Measurements from ENCODE around the gene PIM1. TPM values are rescaled to one million over a fixed set of nuclear protein-coding genes. Genes with fewer than 3 reads are reported as not detected.

The PIM1 gene
- total and polyA plus RNA-seq, 10 of the 15 experiments (the other 5 are each of a cell fraction or from before 2014, with no cell fraction given): 0.66 to 33.9 (median 10.2) TPM

DNA sequence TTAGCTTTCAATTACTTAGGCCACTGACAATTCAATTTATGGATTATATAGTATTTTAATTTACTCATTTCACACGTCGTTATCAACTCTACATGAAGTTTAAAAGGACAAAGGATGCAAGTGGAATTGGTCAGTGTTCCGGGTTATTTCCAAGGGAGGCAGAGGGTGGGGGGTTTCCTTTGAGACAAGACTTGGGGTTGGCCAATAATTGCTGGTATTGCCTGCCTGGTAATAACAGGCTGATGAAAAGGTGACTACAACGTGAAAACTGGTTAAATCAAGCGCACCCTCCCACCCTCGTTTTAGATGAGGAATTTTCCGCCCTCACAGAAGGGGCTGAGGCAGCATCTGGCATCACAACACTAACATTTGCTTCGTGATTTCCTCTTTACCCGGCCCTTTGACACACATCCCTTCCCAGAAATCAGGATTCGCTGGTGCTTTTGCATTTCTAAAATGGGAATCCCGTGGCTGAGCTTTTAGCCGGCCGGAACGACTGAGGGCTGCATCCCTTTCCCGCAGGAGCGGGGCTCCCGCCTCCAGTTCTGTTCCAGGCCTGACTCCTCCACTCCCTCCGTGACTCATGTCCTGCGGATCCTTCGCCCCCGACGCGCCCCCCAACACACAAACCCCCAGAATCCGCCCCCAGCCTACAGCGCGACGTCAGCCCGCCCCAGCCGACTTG lies 999 bp upstream of the PIM1 start:
- peak overlapping the region; percentile 38 for H3K4me2 ChIP-seq (ENCODE audit: control insufficient read depth, insufficient read depth)
- TSS peak; percentile 79 for BruUV-seq (replicated peaks)
- H3K4me3 ChIP-seq: peak overlapping the region; percentile 65
- no peaks in the 10 kb centered on the region for H3K27me3 ChIP-seq (replicated peaks in 1 of 2; ENCODE audit: control insufficient read depth in 2 of 2, insufficient read depth in 2 of 2, low read length in 1 of 2)
- H3K9me3 ChIP-seq (replicated peaks; ENCODE audit: control insufficient read depth, insufficient read depth, low read length): no peaks in the 10 kb centered on the region
- CTCF ChIA-PET: interaction anchor here (0.6 to 6.0 kb wide), 7 partner anchors 10 to 386 kb away, joined by 3 to 110 read pairs (median 4); no protein-coding TSS in a partner anchor
- TF ChIP-seq, protein P1, sequence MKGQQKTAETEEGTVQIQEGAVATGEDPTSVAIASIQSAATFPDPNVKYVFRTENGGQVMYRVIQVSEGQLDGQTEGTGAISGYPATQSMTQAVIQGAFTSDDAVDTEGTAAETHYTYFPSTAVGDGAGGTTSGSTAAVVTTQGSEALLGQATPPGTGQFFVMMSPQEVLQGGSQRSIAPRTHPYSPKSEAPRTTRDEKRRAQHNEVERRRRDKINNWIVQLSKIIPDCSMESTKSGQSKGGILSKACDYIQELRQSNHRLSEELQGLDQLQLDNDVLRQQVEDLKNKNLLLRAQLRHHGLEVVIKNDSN (IDR thresholded peaks at IDR 0.05; ENCODE audit: borderline replicate concordance, extremely low read length, insufficient read depth, low read depth, low read length): no peak
- TF ChIP-seq TCF3 (IDR thresholded peaks at IDR 0.05; ENCODE audit: borderline replicate concordance, insufficient read depth, low read depth, low read length) (no peak), CREM (IDR thresholded peaks at IDR 0.05; ENCODE audit: low read depth) (no peak), ZZZ3 (IDR thresholded peaks at IDR 0.05; ENCODE audit: control insufficient read depth, insufficient read length, low read depth) (no peak), IKZF2 (IDR thresholded peaks at IDR 0.05) (peak; percentile 56 to 59; a peak in 1 of 4 replicates), RUNX3 (IDR thresholded peaks at IDR 0.05; ENCODE audit: low read length) (0 out of 2 replicates have a peak, but pooled peaks have one; percentile 2), DPF2 (IDR thresholded peaks at IDR 0.05) (0 out of 2 replicates have a peak, but pooled peaks have one; percentile 54), CBX5 (IDR thresholded peaks at IDR 0.05; ENCODE audit: low read depth) (no peak), IKZF1 (conservative IDR thresholded peaks at IDR 0.05) (peak; percentile 66)
- TF ChIP-seq, protein P2, sequence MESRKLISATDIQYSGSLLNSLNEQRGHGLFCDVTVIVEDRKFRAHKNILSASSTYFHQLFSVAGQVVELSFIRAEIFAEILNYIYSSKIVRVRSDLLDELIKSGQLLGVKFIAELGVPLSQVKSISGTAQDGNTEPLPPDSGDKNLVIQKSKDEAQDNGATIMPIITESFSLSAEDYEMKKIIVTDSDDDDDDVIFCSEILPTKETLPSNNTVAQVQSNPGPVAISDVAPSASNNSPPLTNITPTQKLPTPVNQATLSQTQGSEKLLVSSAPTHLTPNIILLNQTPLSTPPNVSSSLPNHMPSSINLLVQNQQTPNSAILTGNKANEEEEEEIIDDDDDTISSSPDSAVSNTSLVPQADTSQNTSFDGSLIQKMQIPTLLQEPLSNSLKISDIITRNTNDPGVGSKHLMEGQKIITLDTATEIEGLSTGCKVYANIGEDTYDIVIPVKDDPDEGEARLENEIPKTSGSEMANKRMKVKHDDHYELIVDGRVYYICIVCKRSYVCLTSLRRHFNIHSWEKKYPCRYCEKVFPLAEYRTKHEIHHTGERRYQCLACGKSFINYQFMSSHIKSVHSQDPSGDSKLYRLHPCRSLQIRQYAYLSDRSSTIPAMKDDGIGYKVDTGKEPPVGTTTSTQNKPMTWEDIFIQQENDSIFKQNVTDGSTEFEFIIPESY (IDR thresholded peaks at IDR 0.05): no peak
- TF ChIP-seq, protein P3, sequence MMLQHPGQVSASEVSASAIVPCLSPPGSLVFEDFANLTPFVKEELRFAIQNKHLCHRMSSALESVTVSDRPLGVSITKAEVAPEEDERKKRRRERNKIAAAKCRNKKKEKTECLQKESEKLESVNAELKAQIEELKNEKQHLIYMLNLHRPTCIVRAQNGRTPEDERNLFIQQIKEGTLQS (IDR thresholded peaks at IDR 0.05; ENCODE audit: borderline replicate concordance, extremely low read depth, low read depth, low read length): no peak
- H3K79me2 ChIP-seq (ENCODE audit: control insufficient read depth, insufficient read depth, low read length): peaks cover 12% of the 10 kb centered on the region
- no peak for FAIRE-seq
- peaks cover 16% of the 10 kb centered on the region for H3K4me1 ChIP-seq (ENCODE audit: control insufficient read depth, insufficient read depth, low read length)
- H3K36me3 ChIP-seq (ENCODE audit: control insufficient read depth in 2 of 2, insufficient read depth in 2 of 2, low read length in 1 of 2): peaks cover 3% of the 10 kb centered on the region in 2 experiments; a peak in 2 of 4 replicates
- intact Hi-C loops (cut with micrococcal nuclease; ENCODE audit: unreplicated experiment) (loop anchor here (1.0 kb wide), 1 partner anchor 14 kb away; no protein-coding TSS in a partner anchor), in situ Hi-C loops (cut with MboI) (no loop called here)
- no peaks in the 10 kb centered on the region; the same call in 1 of the 2 replicates for H4K20me1 ChIP-seq (ENCODE audit: control insufficient read depth, insufficient read depth)
- H2AFZ ChIP-seq (ENCODE audit: control insufficient read depth, low read depth, low read length): peak overlapping the region; percentile 3
- 4% methylated on average over 19 of the region's 29 CpGs for WGBS (ENCODE audit: insufficient coverage, insufficient replicate concordance, low lambda C conversion rate, missing lambda C conversion rate)
- POLR2A ChIA-PET: interaction anchor here (0.6 to 3.3 kb wide), 7 partner anchors 8 to 67 kb away, joined by 3 to 19 read pairs (median 3); no protein-coding TSS in a partner anchor
- RAD21 ChIA-PET (ENCODE audit: unreplicated experiment): interaction anchor here (0.6 to 8.3 kb wide), 10 partner anchors 10 to 162 kb away, joined by 3 to 255 read pairs (median 31); no protein-coding TSS in a partner anchor
- SMC1A ChIA-PET (ENCODE audit: uncharacterized antibody, unreplicated experiment): interaction anchor here (0.6 to 12.2 kb wide), 6 partner anchors 11 to 389 kb away, joined by 3 to 266 read pairs (median 3); no protein-coding TSS in a partner anchor
- no peak for ATAC-seq
- H3K27ac ChIP-seq (ENCODE audit: control insufficient read depth, insufficient read depth): peak overlapping the region; percentile 65
- DNase-seq (ENCODE audit: low read depth, low spot score): no peak
- H3K9ac ChIP-seq (ENCODE audit: control insufficient read depth, insufficient read depth, low read length): peak overlapping the region; percentile 62
